Measurements from ENCODE around the gene MPHOSPH8. TPM values are rescaled to one million over a fixed set of nuclear protein-coding genes. Genes with fewer than 3 reads are reported as not detected.

The MPHOSPH8 gene
- total RNA-seq, 1 experiment from 2014 or later, result 18.5 TPM

GRCh38 chr13:19633479-19634255 lies at the start of gene MPHOSPH8 (continued):
- TF ChIP-seq ELF4 (CRISPR knock-in tag; IDR thresholded peaks at IDR 0.05; ENCODE audit: low read depth) (no peak), SOX15 (CRISPR knock-in tag; IDR thresholded peaks at IDR 0.05) (no peak), USF1 (CRISPR knock-in tag; IDR thresholded peaks at IDR 0.05) (no peak), NR2C2 (CRISPR knock-in tag; IDR thresholded peaks at IDR 0.05) (no peak), IRF2 (CRISPR knock-in tag; IDR thresholded peaks at IDR 0.05; ENCODE audit: borderline replicate concordance, low read depth) (no peak), ZNF425 (CRISPR knock-in tag; conservative IDR thresholded peaks at IDR 0.05) (no peak), CDX4 (CRISPR knock-in tag; IDR thresholded peaks at IDR 0.05; ENCODE audit: borderline replicate concordance) (no peak), ZNF232 (CRISPR knock-in tag; IDR thresholded peaks at IDR 0.05) (no peak), TEAD4 (CRISPR knock-in tag; IDR thresholded peaks at IDR 0.05) (no peak), FOXP1 (CRISPR knock-in tag; IDR thresholded peaks at IDR 0.05; ENCODE audit: borderline replicate concordance) (no peak), ATF3 (CRISPR knock-in tag; conservative IDR thresholded peaks at IDR 0.05) (no peak), RELA (CRISPR knock-in tag; IDR thresholded peaks at IDR 0.05; ENCODE audit: borderline replicate concordance) (no peak), PRDM15 (CRISPR knock-in tag; IDR thresholded peaks at IDR 0.05) (no peak), CREB1 (CRISPR knock-in tag; IDR thresholded peaks at IDR 0.05) (no peak), SP1 (CRISPR knock-in tag; conservative IDR thresholded peaks at IDR 0.05) (peak; percentile 78), NFE2L1 (CRISPR knock-in tag; IDR thresholded peaks at IDR 0.05) (no peak), CBFB (CRISPR knock-in tag; IDR thresholded peaks at IDR 0.05; ENCODE audit: low read depth) (no peak), ZBTB43 (CRISPR knock-in tag; IDR thresholded peaks at IDR 0.05) (no peak), STAT6 (CRISPR knock-in tag; conservative IDR thresholded peaks at IDR 0.05; ENCODE audit: low read depth) (no peak), ETV6 (CRISPR knock-in tag; IDR thresholded peaks at IDR 0.05) (no peak), CREM (CRISPR knock-in tag; IDR thresholded peaks at IDR 0.05) (peak; percentile 50; the same call in 1 of the 2 replicates), ZNF423 (CRISPR knock-in tag; IDR thresholded peaks at IDR 0.05) (peak; percentile 9; the same call in 1 of the 2 replicates), MLX (CRISPR knock-in tag; IDR thresholded peaks at IDR 0.05) (no peak)
